GM23338 (cell line): ENCODE data around the gene TRIO. TPM values are rescaled to one million over a fixed set of nuclear protein-coding genes. Genes with fewer than 3 reads are reported as not detected.

Experiments
- CREB1 ChIP-seq: fragments of 250-450 bp; sonication (Bioruptor Pico); IDR thresholded peaks from 2 replicates; pipeline ENCODE4 v1.5.0; 2020; ENCODE audit warnings: low read depth, mild to moderate bottlenecking, moderate library complexity
- CTCF ChIP-seq, 2 experiments: fragments of 200-600 bp in 1 of 2; sonication (generic) in 1 of 2; conservative IDR thresholded peaks; 2 replicates each; pipeline versions ENCODE4 v1.5.1 to v1.6.1; 2016 to 2017; ENCODE audit warnings: antibody characterized with exemption in 2 of 2, low read depth in 2 of 2, mild to moderate bottlenecking in 2 of 2, moderate library complexity in 1 of 2
- JUNB ChIP-seq: IDR thresholded peaks from one replicate; pipeline ENCODE4 v1.6.1; 2016; ENCODE audit warnings: antibody characterized with exemption; ENCODE audit not compliant: unreplicated experiment
- NANOG ChIP-seq: IDR thresholded peaks from 2 replicates; pipeline ENCODE4 v1.6.1; 2016; ENCODE audit warnings: antibody characterized with exemption, borderline replicate concordance
- POLR2AphosphoS5 ChIP-seq: IDR thresholded peaks from 2 replicates; pipeline ENCODE4 v1.6.1; 2016; ENCODE audit warnings: antibody characterized with exemption, low read depth
- REST ChIP-seq: IDR thresholded peaks from one replicate; pipeline ENCODE4 v1.6.1; 2018; ENCODE audit warnings: antibody characterized with exemption; ENCODE audit not compliant: unreplicated experiment
- STAT1 ChIP-seq: IDR thresholded peaks from one replicate; pipeline ENCODE4 v1.6.1; 2016; ENCODE audit warnings: antibody characterized with exemption; ENCODE audit not compliant: unreplicated experiment
- ZNF114 ChIP-seq: fragments of 250-450 bp; sonication (Bioruptor Pico); IDR thresholded peaks from 2 replicates; pipeline ENCODE4 v1.5.0; 2020; ENCODE audit warnings: mild to moderate bottlenecking, moderate library complexity
- ZNF331 ChIP-seq: fragments of 250-450 bp; sonication (Bioruptor Pico); IDR thresholded peaks from 2 replicates; pipeline ENCODE4 v1.5.0; 2020; ENCODE audit warnings: low read depth, mild to moderate bottlenecking, moderate library complexity
- polyA plus RNA-seq: library from polyadenylated mRNA; unstranded; fragments of >200 nt; fragmentation: Nextera tagmentation; extraction: Ambion mirVana; gene quantifications from 2 replicates; pipeline ENCODE4 v1.2.1, GENCODE V29; 2016
- total RNA-seq: library from RNA; depleted of rRNA; stranded (reverse); fragments of >200 nt; shearing (Covaris generic); gene quantifications from 2 replicates; pipeline ENCODE4 v1.2.3, GENCODE V29; 2014
- TF ChIP-seq, protein P1 (sequence below): fragments of 250-450 bp; sonication (Bioruptor Pico); IDR thresholded peaks from 2 replicates; pipeline ENCODE4 v1.5.0; 2020; ENCODE audit warnings: mild to moderate bottlenecking, moderate library complexity

Gene TRIO
- total and polyA plus RNA-seq, 2 experiments from 2014 or later: 13.8 to 113 TPM

DNA sequence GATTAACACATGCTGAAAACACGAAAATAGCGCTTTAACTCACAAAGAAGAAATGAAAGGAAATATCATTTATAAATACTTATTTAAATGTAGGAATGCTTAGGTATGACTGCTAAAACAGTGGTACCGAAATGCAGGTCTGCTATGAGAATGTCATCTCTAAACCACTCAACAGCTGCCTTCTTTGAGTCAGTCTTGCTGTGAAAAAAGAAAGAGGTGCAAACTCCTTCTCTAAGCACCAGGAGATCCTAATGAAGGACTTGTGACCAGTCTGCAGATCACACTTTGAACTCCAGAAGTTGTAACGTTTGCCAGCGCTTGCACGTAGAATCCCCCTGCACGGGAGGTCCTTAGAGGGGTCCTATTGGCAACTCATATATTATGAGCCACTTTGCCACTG is 86.6 kb downstream of the TRIO start (continued):
- TF ChIP-seq, protein P1, sequence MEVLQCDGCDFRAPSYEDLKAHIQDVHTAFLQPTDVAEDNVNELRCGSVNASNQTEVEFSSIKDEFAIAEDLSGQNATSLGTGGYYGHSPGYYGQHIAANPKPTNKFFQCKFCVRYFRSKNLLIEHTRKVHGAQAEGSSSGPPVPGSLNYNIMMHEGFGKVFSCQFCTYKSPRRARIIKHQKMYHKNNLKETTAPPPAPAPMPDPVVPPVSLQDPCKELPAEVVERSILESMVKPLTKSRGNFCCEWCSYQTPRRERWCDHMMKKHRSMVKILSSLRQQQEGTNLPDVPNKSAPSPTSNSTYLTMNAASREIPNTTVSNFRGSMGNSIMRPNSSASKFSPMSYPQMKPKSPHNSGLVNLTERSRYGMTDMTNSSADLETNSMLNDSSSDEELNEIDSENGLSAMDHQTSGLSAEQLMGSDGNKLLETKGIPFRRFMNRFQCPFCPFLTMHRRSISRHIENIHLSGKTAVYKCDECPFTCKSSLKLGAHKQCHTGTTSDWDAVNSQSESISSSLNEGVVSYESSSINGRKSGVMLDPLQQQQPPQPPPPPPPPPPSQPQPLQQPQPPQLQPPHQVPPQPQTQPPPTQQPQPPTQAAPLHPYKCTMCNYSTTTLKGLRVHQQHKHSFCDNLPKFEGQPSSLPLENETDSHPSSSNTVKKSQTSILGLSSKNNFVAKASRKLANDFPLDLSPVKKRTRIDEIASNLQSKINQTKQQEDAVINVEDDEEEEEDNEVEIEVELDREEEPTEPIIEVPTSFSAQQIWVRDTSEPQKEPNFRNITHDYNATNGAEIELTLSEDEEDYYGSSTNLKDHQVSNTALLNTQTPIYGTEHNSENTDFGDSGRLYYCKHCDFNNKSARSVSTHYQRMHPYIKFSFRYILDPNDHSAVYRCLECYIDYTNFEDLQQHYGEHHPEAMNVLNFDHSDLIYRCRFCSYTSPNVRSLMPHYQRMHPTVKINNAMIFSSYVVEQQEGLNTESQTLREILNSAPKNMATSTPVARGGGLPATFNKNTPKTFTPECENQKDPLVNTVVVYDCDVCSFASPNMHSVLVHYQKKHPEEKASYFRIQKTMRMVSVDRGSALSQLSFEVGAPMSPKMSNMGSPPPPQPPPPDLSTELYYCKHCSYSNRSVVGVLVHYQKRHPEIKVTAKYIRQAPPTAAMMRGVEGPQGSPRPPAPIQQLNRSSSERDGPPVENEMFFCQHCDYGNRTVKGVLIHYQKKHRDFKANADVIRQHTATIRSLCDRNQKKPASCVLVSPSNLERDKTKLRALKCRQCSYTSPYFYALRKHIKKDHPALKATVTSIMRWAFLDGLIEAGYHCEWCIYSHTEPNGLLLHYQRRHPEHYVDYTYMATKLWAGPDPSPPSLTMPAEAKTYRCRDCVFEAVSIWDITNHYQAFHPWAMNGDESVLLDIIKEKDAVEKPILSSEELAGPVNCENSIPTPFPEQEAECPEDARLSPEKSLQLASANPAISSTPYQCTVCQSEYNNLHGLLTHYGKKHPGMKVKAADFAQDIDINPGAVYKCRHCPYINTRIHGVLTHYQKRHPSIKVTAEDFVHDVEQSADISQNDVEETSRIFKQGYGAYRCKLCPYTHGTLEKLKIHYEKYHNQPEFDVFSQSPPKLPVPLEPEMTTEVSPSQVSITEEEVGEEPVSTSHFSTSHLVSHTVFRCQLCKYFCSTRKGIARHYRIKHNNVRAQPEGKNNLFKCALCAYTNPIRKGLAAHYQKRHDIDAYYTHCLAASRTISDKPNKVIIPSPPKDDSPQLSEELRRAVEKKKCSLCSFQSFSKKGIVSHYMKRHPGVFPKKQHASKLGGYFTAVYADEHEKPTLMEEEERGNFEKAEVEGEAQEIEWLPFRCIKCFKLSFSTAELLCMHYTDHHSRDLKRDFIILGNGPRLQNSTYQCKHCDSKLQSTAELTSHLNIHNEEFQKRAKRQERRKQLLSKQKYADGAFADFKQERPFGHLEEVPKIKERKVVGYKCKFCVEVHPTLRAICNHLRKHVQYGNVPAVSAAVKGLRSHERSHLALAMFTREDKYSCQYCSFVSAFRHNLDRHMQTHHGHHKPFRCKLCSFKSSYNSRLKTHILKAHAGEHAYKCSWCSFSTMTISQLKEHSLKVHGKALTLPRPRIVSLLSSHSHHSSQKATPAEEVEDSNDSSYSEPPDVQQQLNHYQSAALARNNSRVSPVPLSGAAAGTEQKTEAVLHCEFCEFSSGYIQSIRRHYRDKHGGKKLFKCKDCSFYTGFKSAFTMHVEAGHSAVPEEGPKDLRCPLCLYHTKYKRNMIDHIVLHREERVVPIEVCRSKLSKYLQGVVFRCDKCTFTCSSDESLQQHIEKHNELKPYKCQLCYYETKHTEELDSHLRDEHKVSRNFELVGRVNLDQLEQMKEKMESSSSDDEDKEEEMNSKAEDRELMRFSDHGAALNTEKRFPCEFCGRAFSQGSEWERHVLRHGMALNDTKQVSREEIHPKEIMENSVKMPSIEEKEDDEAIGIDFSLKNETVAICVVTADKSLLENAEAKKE: no peak
- TF ChIP-seq CREB1 (CRISPR knock-in tag) (no peak), ZNF331 (CRISPR knock-in tag) (no peak), REST (no peak), JUNB (no peak), ZNF114 (CRISPR knock-in tag) (no peak), STAT1 (no peak), NANOG (no peak), POLR2AphosphoS5 (no peak), CTCF (conservative IDR thresholded peaks at IDR 0.05; ENCODE audit: low read depth in 2 of 2) (no peak)
